GM19452 (cell line): Measurements from ENCODE around the gene OLIG1.

Experiments used
- ATAC-seq: cut with Tn5 transposase; IDR thresholded peaks from one replicate; pipeline ENCODE4 v1.9.1; 2021; ENCODE audit not compliant: unreplicated experiment

OLIG1 gene

GRCh38 chr21:33089395-33090119 is 19.6 kb downstream of the OLIG1 start:
- ATAC-seq = no peak

GRCh38 chr21:33096426-33096825 is 26.5 kb downstream of the OLIG1 start:
- ATAC-seq = no peak

- ATAC-seq = no peak
Measured at GRCh38 chr21:33099131-33099530, 29.2 kb downstream of the OLIG1 start.

GRCh38 chr21:33101300-33101911 is 31.5 kb downstream of the OLIG1 start:
- peak; percentile 74 for ATAC-seq

DNA sequence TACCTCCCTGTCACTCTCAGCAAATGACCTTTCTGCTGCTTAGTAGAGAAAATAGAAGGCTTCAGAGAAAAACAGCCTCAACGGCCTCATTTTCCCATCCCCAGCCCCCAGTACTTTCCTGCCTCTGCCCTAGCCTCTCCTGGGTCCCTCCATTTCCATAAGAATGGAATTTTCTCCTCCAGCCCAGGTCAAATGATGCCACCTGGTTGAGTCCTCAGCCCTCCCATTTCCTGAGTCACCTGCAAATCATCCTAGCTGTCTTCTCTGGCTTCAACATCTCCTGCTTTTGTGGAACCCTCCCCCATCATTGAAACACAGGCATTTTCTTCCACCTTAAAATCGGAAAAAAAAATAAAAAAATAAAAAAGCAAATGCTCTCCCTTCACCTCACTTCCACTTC is 35.1 kb downstream of the OLIG1 start:
- ATAC-seq = no peak

DNA sequence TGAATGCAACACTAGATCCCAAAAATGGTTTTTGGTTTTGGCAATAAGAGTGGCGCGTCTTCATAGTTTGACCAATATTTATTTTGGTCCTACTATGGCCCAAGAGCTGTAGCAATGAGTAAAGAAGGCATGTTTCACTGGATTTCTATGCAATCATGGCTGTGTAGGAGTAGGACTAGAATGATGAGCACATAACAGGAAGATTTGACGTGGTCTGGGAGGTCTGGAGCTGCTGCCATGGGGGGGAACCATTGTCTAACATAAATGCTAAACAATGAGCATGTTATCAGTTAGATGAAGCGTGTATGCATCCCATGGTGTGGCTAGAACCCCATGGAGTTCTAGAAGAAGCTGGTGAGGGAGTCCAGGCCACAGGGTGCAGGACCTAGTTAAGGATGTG is 38.3 kb downstream of the OLIG1 start:
- no peak for ATAC-seq

DNA sequence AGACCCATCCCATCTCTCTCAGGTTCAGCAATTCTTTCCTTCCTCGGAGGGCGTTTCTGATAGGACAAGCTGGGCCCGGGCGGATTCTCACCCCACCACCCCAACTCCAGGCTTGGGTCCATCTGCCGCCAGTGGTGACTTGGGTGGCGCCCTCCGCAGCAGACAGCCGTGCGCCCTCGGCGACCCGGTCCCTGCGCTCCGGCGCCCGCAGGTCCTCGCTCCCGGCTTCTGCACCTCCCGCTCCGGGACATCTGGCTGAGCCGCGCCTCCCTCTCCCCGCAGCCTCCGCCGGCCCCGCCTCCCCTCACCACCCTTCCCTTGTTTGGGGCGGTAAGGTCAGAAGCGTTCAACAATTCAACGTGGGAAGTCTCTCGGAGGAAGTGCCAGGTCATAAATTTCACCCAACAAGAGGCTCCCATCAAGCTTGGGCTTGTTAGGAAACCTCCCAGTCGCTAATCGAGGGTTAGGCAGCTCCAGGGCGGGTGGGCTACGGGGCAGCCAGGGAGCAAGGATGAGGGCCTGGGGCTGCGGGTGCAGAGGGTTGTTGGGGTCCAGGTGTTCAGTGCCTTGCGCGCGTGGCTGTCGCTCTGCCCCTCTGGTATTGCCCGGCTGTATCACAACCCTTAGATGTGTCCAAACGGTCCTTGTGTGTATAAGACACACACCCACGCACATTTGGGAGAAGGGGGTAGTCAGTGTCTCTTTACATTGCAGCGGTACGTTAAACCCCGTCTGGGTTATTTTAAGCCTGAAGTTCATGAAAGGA is 39.8 kb downstream of the OLIG1 start:
- ATAC-seq = no peak

DNA sequence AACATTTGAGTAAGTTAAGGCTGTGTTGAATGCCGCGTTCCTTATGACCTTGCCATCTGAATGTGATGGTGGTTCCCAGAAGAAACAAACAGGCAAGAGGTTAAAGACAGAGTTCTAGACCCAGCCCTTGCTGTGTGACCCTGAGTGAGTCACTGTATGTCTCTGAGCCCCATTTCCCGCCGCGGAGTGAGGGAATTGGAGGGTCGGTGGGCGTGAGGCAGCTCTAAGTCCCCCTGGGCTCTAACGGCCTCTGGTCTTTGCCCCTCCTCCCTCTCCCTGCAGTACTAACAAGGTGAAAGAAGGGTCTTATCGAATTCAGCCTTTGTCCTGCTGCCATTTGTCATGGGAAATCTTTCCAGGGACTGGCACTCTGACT is 40.4 kb downstream of the OLIG1 start:
- no peak for ATAC-seq

GRCh38 chr21:33111577-33111976 is 41.6 kb downstream of the OLIG1 start:
- no peak for ATAC-seq

DNA sequence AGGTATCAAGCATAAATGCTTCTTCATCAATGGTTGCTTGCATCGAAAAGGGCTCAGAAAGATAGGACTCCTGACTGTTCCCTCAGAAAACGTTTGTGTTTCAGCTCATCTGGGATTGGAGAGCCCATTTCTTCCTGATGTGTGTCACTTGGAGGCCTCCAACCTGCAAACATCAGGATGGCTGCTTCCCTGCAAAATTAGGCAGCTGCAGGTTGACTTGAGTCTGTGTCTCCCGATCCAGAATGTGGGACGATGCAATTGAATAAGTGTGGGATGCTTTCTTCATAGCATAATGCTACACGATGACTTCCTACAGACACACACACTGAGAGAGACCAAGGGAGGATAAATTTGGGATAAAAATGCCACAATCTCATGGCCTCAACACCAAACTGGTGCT is 42.2 kb downstream of the OLIG1 start:
- ATAC-seq = no peak

GRCh38 chr21:33112681-33113080 is 42.7 kb downstream of the OLIG1 start:
- ATAC-seq = no peak

GRCh38 chr21:33113131-33113530 is 43.2 kb downstream of the OLIG1 start:
- ATAC-seq = no peak

DNA sequence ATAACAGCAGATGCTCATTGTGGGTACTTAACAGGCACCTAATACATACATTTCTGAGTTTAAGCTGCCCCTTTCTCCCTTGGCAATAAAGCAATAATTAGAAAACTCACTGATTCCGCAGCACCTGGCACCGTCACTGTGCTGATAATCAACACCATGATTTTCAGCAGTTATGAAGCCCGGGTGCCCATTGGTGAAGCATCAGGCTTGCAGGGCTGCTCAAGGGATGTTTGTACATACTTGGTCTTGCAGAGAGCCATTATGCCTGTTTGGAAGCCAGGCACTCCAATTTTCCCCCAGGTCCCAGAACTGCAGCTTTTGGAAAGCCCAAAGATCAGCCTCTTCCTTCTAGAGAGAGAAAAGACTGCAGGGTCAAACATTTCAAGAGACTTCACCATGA is 44.3 kb downstream of the OLIG1 start:
- ATAC-seq = no peak

GRCh38 chr21:33115631-33116510 is 45.9 kb downstream of the OLIG1 start:
- no peak for ATAC-seq

DNA sequence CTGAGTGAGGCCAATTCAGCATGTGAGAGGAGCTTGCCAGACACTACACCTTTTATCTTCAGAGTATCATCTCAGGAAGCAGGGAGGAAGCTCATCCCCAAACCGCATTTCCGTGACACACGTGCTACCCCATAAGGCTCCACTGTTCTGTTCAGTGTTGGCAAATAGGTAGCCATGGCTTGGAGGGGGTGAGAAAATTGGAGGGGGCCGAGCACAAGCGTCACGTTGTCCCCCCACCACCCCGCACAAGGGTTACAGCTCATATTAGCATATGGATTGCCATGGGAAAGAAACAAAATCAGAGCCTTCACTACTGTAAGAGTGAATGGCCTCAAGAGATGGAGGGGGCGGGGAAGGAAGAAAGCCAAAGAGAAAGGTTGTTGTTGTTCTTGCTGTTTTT is 46.7 kb downstream of the OLIG1 start:
- ATAC-seq = no peak

GRCh38 chr21:33117101-33117888 is 47.4 kb downstream of the OLIG1 start:
- no peak for ATAC-seq
